GM12873 (cell line): ENCODE results near the gene BCL3.

Experiments
- TF ChIP-seq, protein P1 (sequence below): IDR thresholded peaks from 2 replicates; pipeline ENCODE4 v1.5.1; 2012; ENCODE audit warnings: low read depth, mild to moderate bottlenecking, moderate library complexity, low read length, control low read depth; ENCODE audit not compliant: insufficient read depth; ENCODE audit errors: missing control alignments

The BCL3 gene

GRCh38 chr19:44723952-44724319, 24.6 kb upstream of the BCL3 start:
- TF ChIP-seq, protein P1, sequence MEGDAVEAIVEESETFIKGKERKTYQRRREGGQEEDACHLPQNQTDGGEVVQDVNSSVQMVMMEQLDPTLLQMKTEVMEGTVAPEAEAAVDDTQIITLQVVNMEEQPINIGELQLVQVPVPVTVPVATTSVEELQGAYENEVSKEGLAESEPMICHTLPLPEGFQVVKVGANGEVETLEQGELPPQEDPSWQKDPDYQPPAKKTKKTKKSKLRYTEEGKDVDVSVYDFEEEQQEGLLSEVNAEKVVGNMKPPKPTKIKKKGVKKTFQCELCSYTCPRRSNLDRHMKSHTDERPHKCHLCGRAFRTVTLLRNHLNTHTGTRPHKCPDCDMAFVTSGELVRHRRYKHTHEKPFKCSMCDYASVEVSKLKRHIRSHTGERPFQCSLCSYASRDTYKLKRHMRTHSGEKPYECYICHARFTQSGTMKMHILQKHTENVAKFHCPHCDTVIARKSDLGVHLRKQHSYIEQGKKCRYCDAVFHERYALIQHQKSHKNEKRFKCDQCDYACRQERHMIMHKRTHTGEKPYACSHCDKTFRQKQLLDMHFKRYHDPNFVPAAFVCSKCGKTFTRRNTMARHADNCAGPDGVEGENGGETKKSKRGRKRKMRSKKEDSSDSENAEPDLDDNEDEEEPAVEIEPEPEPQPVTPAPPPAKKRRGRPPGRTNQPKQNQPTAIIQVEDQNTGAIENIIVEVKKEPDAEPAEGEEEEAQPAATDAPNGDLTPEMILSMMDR, result peak; percentile 99

DNA sequence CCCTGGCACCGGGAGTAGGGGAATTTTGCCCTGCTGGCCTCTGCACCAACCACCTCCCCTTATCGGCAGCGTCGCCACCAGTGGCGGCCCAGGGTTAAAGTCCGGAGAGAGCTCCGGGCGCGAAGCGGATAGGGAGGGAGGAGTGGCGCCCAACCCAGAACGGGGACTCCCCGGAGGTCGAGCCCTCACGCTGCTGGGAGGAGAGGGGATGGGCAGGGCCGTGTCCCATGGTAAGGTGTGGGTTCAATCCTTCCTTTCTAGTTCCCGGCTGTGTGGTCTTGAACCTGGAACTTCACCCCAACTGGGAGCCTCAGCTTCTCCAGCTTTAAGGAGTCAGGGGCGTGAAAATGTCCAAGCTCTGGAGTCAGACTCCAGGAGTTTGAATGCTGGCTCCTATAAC, 23.3 kb upstream of the BCL3 start:
- TF ChIP-seq, protein P1, result no peak

DNA sequence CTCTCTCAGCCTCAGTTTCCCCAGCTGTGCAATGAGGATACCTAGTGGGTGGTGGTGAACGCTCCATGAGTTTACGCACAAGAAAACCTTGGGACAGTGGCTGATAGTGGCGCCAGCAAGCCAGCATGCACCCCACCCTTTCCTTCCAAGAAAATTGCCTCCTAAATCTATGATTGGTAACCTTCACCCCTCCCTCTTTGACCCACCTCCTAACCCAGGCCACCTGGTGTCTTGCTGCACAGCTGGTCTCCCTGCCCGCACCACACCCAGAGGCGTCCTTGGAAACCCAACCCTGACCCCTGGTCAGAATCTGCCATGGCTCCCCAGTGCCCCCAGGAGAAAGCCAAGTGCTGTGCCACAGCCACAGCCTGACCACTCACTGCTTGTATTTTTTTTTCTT, 22.8 kb upstream of the BCL3 start:
- TF ChIP-seq, protein P1, result no peak

DNA sequence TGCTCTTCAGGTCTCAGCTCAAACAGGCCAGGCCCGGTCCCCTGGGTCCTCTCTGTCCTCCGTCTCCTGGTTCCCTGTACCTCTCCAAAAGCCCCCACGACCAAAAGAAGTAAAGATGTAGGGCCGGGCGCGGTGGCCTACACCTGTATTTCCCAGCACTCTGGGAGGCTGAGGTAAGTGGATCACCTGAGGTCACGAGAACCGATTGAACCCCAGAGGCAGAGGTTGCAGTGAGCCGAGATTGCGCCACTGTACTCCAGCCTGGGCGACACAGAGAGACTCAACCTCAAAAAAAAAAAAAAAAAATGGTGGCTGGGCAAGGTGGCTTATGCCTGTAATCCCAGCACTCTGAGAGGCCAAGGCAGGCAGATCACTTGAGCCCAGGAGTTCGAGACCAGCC, 22.0 kb upstream of the BCL3 start:
- TF ChIP-seq, protein P1, result no peak

DNA sequence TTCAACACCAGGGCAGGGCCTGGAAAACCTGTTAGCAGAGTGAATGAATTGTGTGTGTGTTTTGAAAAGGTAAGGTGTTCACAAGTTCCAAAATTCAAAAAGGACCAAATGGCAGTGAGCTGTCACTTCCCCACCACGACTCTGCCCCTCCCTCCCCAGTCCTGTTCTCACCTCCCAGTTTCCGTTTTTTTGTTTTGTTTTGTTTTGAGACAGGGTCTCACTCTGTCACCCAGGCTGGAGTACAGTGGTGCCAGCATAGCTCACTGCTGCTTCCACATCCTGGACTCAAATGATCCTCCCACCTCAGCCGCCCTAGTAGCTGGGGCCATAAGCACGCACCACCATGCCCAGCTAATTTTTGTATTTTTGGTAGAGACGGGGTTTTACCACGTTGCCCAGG, 20.3 kb upstream of the BCL3 start:
- TF ChIP-seq, protein P1, result no peak

- TF ChIP-seq, protein P1, result no peak
Measured at GRCh38 chr19:44729516-44730033, 18.9 kb upstream of the BCL3 start.

GRCh38 chr19:44731081-44731480, 17.4 kb upstream of the BCL3 start:
- TF ChIP-seq, protein P1, result no peak
